ENCODE data around the gene CD300LD.
"Not testable (repeated sequence)": the region's sequence is repeated elsewhere in the genome, so short reads cannot be mapped to it uniquely, and the experiment has no call there.

CD300LD gene

DNA sequence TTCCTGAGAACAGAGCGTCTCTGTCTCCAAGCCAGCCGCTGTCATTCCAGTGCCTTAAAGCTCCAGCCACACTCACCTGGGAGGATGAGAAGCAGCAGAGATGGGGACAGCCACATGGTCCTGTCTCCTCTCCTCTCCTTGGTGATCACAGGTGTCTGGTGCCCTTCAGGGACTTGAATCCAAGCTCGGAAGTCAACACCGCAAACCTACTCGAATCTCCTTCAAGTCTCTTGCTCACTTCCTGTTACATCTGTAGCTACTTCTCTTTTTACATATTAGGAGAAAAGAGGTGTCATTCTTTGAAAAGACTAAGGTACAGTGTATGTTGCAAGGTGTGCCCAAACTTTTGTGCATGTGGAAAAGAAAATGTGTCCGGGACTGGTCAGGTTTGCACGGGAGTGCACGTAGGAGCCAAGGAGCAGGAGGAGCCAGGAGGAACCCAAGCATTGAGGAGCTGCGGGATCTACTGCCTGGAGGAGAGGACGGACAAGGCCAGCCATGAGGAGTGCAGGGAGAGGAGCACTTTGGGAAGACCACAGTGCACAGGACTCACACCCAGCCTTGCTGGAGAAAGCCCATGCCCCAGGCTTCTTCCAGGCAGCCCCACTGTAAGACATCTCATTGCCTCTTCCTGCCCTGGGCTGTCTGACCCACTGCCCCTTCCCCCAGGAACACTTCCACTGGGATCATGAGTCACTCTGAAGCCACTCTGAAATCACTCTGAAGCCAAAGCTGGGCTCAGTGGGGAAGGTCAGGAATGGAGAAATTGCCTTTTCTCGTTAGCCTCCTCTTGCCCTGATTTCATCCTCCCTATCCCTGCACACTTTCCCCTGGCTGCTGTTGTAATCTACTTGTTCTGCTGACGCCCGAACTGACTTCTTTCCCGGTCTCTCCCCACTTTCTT lies at the start of gene CD300LD:
TSS of gene CD300LD (minus strand) at position 197 of the 904 bp plus-strand sequence. CDS start at position 116, 81 bp downstream.
- DNase-seq, result no peak

DNA sequence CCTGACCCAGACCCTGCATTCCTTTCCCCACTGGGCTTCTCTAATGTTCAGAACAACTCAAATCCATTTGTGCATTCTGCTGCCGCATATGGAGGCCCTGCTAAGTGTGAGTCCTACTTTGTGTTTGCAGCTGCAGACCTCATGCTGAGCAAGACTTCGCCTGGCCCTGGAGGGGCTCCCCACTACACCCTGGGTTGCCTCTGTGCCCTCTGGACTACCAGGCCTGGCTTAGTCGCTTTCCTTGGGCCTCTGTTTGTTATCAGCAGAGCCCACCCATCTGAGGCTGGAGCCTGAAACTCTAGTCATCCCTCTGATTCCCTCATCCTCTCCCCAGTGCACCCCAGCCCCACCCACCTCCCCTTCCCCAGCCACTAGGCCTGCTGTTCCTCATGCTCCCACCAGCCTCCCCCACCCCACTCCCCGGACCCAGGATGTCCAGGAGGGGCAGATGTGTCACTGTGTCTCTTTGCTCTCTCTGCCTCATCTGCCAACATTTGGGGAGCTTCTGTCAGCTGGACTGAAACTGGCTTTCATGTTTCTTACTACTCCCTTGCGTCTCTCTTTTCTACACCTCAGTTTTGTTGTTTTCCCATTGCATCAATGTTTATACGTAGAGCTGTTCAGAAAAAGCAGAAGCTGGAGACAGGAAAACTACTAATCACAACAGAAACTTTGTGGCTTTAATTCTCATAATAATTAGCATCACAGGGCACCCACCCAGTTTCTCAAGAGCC lies 49.3 kb upstream of the CD300LD start:
- no peak for DNase-seq

DNA sequence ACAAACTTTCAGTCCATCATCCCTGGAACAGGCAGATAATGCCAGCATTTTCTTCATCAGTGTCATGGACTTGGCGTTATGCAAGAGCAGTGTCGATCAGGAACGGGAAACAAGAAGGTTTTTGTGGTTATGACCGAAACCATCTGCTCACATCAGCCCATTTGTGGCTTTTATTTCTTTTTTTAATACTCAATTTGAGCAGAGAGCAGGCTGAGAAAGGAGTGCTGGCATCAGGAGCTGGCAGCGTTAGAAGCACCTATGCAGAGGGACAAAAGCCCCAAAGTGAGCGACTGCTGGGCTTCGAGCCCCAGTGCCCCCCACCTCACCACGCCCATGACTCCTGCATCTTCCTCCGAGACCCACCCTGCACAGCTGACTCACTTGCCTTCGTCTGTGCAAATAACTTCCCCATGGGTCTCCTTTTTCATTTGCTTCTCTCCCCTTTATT lies 47.6 kb upstream of the CD300LD start:
- DNase-seq, result no peak

DNA sequence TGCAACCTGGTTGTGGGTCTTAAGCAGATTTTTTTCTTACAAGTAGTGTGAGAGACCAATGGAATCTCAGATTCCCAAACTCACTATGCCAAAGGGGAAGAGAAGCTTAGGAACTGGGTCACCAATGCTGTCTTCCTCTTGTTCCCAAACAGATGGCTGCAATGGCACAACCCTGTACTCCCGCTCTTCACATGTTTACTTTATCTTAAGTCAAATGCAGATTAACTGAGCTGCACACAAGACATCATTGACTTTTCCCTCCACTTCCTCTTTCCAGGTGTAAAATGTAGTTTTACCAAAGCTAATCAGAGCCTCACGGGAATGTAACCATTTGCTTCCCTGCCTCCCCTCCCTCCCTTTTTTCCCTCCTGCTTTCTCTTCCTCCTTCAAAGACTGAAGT lies 45.8 kb upstream of the CD300LD start:
- DNase-seq, result no peak

DNA sequence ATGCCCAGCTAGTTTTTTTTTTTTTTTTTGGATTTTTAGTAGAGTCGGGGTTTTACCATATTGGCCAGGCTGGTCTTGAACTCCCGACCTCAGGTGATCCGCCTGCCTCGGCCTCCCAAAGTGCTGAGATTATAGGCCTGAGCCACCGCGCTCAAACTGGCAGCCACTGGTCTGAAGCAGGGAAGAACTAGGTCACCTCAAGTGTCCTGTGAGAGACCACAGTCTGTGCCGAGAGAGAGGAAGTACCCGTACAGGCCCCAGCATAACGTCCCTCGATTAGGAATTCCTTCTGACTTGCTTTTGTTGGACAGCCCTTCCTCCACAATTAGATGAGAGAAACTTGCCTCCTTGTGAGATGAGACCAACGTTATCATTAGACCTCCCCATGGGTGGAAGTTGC lies 45.2 kb upstream of the CD300LD start:
- no peak for DNase-seq

DNA sequence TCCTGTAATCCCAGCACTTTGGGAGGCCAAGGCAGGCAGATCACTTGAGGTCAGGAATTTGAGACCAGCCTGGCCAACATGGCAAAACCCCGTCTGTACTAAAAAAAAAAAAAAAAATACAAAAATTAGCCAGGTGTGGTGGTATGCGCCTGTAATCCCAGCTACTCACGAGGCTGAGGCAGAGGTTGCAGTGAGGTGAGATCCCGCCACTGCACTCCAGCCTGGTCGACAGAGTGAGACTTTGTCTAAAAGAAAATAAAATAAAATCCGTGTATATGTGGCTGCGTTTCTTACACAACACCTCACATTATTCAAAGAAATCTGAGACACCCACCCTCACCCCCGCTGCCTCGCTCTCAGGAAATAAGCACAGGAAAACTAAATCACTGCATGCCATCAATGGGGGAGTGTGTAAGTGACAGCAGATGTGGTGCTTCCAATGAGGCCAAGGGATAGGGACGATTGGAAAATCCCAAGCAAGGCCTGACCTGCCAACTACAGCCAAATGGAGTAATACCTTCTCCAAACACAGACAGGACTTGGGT lies 44.5 kb upstream of the CD300LD start:
- not testable (repeated sequence) for DNase-seq

DNA sequence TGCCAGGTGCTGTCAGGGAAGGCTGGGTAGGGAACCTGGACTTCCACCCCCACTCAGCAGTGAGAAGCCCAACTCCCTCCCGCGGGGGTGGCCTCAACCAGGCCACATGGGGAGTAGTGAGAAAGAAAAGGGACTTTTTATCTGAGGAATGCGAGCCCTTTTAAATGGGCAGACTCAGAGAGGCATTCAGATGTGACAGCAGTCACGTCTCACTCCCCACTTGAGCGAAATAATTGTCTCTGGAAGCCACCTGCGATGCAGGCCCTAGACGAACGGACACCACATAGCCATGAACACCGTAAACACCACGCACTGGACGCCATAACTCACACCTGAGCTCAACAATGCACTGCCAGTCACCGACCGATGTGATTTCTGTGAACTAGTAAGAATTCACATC lies 43.3 kb upstream of the CD300LD start:
- no peak for DNase-seq

DNA sequence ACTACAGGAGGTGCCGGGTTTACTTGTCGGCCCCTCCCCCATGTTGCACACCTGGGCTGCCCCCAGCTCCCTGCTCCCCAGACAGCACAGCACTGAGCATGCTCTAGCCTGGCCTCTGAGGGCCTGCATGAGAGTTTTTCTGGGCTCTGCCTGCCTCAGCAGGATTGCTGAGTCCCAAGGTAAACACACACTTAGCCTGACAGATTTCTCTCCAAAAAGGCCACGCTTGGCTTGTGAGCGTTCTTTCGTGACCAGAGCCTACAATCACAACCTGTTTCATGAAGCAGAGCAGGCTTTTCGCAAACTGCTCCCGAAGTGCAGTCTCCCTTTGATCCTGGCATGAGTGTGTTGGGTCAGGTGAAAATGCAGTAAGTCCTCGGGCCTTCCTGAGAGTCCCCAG lies 41.2 kb upstream of the CD300LD start:
- no peak for DNase-seq

DNA sequence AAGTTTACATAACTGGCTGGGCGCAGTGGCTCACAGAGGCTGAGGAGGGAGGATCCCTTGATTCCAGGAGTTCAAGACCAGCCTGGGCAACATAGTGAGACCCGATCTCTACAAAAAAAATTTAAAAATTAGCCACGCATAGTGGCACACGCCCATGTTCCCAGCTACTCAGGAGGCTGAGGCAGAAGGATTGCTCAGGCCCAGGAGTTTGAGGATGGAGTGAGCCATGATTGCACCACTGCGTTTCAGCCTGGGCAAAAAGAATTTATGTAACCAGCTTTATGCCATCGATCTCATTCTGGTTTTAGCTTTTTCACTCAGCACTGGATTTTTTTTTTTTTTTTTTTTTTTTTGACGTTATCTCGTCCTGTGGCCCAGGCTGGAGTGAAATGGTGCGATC lies 40.5 kb upstream of the CD300LD start:
- DNase-seq, result no peak

DNA sequence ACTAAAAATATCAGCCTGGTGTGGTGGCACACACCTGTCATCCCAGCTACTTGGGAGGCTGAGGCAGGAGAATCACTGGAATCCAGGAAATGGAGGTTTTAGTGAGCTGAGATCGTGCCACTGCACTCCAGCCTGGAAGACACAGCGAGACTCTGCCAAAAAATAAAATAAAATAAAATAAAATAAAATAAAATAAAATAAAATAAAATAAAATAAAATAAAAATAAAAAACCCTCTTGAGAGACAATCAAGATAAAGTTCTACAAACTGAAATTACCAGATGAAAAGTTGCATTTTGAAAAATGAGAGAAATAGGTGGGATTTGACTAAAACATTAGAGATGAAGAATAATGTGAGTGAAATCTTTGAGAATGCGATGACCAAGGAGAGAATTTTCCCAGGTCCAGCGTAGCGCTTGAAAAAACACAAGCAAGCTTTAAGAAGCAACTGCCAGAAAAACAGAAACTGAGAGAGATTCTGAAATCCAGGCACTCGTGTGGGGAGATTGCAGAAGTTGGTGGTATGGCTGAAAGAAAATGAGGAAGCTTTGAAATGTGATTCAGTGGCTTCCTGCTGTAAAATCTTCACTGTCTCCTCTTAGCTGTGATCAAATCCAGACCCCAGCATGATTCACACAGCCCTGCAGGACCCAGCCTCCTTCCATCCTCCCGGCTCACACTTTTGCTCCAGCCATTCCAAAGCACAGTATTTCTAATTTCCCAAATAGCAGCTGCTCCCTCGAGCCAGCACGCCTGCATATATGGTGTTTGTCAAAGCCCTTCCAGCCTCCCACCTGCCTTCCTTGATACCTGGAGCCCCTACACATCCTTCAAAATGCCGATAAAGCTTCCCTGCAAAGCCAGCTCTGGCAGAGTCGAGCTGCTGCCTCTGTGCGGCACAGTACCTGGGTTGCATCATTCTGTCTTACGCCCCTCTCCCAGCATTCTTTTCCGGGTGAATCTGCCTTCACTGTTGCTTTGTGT lies 39.7 kb upstream of the CD300LD start:
- no peak for DNase-seq

DNA sequence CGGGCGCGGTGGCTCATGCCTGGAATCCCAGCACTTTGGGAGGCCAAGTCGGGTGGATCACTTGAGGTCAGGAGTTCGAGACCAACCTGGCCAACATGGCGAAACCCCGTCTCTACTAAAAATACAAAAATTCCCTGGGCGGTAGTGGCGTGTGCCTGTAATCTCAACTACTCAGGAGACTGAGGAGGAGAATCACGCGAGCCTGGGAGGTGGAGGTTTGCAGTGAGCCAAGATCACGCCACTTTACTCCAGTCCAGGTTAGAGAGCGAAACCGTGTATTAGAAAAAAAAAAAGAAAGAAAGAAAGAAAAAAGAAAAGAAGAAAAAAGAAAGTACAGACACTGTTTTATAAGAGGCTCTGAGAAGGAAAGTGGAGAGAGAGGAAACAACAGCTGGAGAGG lies 38.2 kb upstream of the CD300LD start:
- DNase-seq, result not testable (repeated sequence)

DNA sequence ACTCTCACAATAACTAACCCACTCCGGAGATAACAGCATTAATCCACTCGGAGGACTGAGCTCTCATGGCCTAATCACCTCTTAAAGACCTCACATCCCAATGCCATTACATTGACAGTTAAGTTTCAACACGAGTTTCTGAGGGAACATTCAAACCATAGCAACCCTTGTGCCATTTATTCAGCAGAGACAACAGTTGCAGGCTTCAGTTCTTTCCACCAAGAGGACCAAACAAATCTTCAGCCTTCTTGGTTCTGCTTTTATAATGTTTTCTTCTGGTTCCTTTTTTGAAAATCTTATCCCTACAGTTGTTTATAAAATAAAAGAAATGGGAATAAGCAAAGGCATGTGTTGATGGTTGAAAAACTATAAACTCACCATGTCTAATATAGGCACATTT lies 33.6 kb upstream of the CD300LD start:
- no peak for DNase-seq

DNA sequence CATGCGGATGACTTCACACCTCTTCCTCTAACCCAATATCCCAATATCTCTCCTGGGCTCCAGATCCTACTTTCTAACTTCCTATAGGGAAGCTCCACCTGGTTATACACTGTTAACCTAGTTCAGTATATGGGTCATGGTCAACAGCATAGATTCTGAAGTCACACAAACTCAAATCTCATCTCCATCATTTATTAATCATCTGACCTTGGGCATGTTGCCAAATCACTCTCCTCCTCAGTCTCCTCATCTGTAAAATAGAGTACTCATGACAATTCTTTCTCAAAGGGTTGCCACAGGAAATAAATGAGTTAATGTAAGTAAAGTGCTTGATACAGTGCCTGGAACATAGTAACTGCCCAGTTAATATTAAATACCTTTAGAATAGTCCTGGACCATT lies 32.0 kb upstream of the CD300LD start:
- no peak for DNase-seq

DNA sequence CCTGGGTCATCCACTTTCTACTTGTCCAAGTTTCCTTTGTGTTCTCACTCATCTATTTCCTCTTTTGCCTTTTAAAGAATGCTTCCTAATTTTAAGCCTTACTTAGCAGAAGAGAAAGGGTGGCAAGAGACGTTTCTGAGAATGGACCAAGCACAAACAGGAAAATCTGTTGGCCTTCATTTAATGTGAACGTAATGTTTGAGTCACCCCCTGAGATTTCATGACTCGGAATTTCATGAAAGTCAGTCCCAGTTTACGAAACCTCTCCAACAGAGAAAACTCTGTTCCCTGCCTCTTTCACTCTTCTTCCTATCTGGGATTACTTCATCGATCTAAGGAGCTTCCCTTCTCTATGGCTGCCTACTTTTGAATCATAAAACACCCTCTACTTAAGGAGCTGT lies 31.6 kb upstream of the CD300LD start, which contains the start of gene CD300E:
TSS of gene CD300E (minus strand) at position 46 of the 401 bp plus-strand sequence. CDS start 117 bp downstream, outside the sequence.
- DNase-seq, result no peak

DNA sequence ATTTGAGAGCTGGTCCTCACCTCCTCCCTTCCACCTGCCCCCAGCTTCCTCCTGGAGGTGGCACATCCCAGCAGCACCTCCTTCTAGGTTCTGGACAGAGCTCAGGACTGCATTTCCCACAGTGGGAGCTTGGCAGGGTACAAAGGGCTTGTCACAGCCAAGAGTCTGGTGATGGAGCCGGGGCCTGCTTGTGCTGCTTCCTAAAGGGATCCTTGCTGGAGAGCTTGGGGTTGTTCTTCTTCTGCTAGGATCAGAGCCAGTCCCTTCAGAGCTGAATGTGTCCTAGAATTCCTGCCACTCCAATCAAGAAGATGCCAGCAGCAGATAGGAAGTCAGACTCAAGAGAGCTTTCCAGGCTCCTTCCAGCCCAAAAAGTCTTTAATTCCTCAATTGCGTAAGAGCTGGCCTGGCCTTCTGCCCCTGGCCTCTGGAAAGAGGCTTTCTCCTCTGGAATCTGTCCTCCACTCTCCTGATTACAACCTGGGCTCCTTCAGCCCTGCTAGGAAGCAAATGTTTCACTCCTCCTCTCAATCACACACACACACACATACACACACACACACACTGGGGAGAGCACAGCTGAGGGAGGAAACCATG lies 27.1 kb upstream of the CD300LD start:
- no peak for DNase-seq

DNA sequence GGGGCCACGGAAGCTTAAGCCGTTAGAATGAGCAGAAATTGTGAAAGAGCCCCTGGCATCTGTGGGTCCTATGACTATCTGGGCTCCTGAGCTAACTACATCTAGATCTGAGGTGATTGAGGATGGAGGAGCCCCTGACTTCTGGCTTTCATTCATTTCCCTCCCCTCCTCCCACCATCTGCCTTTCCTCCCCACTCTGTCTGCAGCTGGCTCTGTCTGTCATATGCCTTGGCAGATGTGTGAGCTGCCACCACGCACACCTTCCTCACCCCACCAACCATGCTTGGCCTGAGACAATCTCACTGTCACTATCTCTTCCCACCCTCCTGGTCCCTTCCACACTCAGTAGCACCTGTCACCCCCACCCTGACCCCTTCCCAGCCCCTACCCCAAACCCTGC lies 26.4 kb upstream of the CD300LD start:
- no peak for DNase-seq

DNA sequence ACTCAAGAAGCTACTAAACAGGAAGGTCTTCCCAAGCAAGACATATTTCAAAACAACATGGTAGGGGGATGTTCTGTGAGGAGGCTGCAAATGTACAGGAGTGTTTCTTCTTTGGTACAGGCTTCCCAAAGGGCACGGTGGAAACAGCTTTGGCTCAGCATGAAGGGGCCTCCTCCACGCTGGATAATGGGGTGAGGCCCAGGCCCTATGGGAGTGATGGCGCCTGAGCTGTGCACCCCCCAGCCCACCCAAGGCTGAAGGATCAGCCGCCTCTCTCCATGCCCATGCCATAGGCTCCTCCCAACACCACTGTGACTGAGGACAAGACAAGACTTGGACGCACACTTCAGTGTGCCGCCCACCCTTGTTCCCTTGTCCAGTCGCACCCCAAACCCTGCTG lies 24.6 kb upstream of the CD300LD start:
- DNase-seq, result no peak

DNA sequence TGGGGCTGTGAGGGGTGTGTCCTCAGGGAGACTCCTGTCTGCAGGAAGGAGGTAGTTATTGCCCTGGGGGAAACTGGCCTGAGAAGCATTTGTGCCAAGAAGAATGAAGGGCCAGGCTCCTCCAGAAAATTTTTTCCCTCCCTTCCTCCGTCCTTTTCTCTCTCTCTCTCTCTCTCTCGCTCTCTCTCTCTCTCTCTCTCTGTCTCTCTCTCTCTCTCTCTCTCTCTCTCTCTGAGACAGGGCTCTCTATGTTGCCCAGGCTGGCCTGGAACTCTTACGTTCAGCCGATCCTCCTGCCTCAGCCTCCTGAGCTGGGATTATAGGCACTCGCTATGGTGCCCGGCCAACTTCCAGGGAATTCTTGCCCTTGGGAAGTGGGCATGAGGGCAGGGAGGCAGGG lies 20.0 kb upstream of the CD300LD start:
- DNase-seq, result no peak

DNA sequence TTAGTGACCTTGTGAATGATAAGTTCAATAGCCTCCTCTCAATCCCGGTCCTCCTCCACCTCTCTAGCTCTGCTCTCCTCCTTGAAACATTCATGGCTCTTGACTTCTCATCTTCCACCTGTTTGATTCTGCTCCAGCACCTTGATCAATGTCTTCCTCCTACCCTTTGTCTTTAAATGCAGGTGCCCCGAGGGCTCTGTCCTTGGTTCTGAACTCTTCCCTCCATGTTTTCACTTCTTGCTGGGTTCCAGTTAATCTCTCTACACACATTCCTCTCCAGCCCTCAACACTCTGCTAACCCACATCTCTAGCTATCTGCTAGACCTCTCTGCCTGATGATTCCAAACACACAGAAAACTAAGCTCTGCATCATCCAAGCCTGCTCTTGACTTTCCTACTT lies 18.0 kb upstream of the CD300LD start:
- DNase-seq, result no peak

DNA sequence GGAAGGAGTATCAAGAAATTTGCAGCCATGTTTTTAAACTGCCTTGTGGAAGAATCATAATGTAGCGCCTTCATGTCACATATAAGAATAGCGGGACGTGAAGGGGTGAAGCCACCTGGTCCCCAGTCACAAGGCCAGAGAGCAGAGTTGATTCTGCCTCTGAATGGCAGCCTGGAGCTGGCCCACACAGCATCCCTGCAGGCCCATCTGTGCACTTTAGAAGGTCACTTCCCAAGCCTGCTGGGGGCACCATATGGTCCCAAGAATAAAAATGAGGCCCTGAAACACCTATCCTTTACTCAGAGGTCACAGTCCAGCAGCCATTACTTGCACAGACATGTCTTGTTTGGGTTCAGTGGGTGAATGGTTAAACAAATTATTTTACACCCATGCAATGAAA lies 16.4 kb upstream of the CD300LD start:
- no peak for DNase-seq

DNA sequence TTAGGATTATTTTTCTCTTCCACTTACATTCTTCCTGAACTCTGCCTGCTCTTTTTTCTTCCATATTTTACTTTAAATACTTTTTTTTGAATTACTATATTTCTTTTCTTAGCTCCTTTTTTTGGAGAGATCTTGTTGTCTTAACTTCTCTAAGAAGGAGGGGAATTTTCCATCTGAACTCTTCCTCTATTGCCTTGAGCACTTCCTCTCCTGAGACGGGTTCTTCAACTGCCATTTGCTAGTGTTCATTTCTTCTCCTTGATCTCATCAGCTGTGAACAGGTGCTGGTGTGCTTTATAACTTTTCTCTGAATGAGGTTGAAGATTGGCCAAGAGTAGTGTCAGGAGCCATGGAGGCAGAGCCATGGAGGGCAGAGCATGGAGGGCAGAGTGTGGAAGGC lies 15.1 kb upstream of the CD300LD start:
- no peak for DNase-seq

DNA sequence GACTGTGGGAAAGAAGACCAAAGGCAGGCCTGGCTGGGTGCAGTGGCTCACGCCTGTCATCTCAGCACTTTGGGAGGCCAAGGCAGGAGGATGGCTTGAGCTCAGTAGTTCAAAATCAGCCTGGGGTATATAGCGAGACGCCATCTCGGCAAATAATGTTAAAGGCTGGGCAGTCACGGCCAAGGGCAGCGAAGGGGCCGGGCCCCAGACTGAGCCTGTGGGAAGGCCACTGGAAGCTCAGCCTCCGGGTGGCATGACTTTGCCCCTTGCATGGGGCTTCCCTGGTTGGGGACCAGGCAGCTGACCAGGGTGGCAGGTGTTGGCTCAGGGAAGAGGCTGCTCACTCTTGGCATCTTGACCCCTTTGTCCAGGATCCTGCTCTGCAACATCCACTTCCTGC lies 14.0 kb upstream of the CD300LD start:
- no peak for DNase-seq

All from NCI-H1436 (cell line).